ENCODE results near the gene PARP4. TPM values are rescaled to one million over a fixed set of nuclear protein-coding genes. Genes with fewer than 3 reads are reported as not detected.

PARP4 gene
- total RNA-seq, 4 donors from 2014 or later, result 136 to 161 (median 138) TPM

DNA sequence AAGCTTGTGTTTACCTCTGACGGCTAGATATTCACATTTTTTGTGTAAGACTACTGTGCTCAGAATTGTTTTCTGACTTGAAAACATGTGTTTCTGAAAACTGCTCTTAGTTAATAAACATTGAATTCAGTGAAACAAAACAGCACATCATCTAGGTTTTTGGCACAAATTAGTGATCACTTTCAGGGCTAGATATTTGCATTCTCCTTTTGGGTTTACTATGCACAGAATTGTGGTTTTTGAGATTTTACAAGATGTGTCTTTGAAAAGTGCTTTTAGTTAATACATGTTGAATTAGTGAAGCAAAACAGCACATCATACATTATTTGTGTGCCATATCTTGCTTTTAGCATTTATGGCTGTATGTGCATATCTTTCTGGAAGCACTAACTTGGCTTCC lies 8.2 kb upstream of the PARP4 start:
- DNase-seq, result no peak
- no peak for TF ChIP-seq POLR2A (IDR thresholded peaks at IDR 0.05)
- TF ChIP-seq, protein P1, sequence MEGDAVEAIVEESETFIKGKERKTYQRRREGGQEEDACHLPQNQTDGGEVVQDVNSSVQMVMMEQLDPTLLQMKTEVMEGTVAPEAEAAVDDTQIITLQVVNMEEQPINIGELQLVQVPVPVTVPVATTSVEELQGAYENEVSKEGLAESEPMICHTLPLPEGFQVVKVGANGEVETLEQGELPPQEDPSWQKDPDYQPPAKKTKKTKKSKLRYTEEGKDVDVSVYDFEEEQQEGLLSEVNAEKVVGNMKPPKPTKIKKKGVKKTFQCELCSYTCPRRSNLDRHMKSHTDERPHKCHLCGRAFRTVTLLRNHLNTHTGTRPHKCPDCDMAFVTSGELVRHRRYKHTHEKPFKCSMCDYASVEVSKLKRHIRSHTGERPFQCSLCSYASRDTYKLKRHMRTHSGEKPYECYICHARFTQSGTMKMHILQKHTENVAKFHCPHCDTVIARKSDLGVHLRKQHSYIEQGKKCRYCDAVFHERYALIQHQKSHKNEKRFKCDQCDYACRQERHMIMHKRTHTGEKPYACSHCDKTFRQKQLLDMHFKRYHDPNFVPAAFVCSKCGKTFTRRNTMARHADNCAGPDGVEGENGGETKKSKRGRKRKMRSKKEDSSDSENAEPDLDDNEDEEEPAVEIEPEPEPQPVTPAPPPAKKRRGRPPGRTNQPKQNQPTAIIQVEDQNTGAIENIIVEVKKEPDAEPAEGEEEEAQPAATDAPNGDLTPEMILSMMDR (IDR thresholded peaks at IDR 0.05), result no peak
- Histone ChIP-seq H3K27ac (no peak overlapping the region), H3K4me3 (no peak overlapping the region), H3K36me3 (no peaks in the 10 kb centered on the region), H3K4me1 (no peaks in the 10 kb centered on the region), H3K27me3 (no peaks in the 10 kb centered on the region), H3K9me3 (no peaks in the 10 kb centered on the region)

DNA sequence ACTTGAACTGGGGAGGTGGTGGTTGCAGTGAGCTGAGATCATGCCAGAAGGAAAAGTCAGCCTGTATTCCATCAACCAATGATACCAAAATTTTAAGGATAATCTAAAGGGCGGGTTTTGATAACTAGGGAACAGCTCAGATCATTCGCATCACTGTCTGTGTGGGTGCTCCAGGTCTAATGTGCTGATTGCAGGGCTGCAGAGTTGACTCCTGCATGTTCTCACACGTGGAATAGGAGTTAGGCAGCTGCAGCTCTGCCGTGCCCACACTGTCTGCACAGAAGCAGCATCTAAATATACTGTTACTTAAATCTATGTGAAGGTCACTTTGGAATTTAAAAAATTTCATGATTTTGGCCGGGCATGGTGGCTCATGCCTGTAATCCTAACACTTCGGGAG lies 4.3 kb upstream of the PARP4 start:
- H3K9me3 ChIP-seq, result no peaks in the 10 kb centered on the region
- H3K36me3 ChIP-seq, result no peaks in the 10 kb centered on the region
- H3K4me3 ChIP-seq, result no peak overlapping the region
- DNase-seq, result no peak
- H3K27me3 ChIP-seq, result no peaks in the 10 kb centered on the region
- TF ChIP-seq POLR2A (IDR thresholded peaks at IDR 0.05), result no peak
- TF ChIP-seq, protein P1 (IDR thresholded peaks at IDR 0.05), result no peak
- H3K27ac ChIP-seq, result no peak overlapping the region
- no peaks in the 10 kb centered on the region for H3K4me1 ChIP-seq

DNA sequence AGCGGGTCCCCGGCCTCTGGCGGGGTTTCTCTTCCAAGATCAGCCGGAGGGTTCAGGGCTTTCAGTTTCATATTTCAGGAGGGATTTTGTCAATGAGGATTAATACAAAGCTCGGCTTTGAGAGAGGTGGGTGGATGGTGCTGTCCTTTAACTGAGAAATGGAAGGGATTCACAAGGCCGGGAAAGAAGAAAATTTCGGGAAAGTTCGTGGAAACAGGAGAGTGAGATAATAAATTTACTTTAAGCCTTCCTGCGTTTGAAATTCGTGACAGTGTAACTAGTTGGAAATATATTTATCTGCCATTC lies 283 bp upstream of the PARP4 start:
- Histone ChIP-seq H3K36me3 (peaks cover 0 to 6% (median 0%) of the 10 kb centered on the region in 3 donors), H3K9me3 (no peaks in the 10 kb centered on the region), H3K4me3 (peak overlapping the region; percentile 73 to 92 (median 80)), H3K27ac (peak overlapping the region; percentile 89 to 99 (median 94)), H3K27me3 (no peaks in the 10 kb centered on the region), H3K4me1 (peaks cover 0 to 9% (median 0%) of the 10 kb centered on the region in 4 donors)
- no peak for DNase-seq
- no peak for TF ChIP-seq POLR2A (IDR thresholded peaks at IDR 0.05)
- TF ChIP-seq, protein P1 (IDR thresholded peaks at IDR 0.05), result no peak

DNA sequence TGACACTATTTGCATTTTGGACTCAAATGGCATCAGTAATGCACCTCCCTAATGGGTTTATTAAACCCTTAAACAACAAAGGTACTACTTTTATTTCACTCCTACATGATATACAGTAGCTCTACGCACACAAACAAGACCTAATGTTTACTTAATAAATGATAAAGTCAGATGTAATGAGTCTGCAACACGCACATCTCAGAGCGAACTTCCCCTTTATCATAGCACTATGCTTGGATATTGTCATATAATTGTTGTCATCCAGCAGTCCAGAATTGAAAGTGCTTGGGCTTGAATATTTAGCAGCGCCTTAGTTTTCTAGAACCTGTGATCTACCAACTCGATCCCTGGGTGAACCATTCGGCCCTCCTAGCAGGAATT lies 772 bp downstream of the PARP4 start:
- H3K4me1 ChIP-seq, result peaks cover 0 to 9% (median 0%) of the 10 kb centered on the region in 4 donors
- H3K27ac ChIP-seq, result peak overlapping the region; percentile 89 to 99 (median 94)
- peak overlapping the region; percentile 73 to 92 (median 80) for H3K4me3 ChIP-seq
- no peaks in the 10 kb centered on the region for H3K27me3 ChIP-seq
- no peaks in the 10 kb centered on the region for H3K9me3 ChIP-seq
- TF ChIP-seq, protein P1 (IDR thresholded peaks at IDR 0.05), result no peak
- peak in 1 of 2 donors; percentile 23 for TF ChIP-seq POLR2A (IDR thresholded peaks at IDR 0.05)
- H3K36me3 ChIP-seq, result peaks cover 0 to 15% (median 0%) of the 10 kb centered on the region in 3 donors
- peak in 1 of 3 donors; percentile 25 for DNase-seq

DNA sequence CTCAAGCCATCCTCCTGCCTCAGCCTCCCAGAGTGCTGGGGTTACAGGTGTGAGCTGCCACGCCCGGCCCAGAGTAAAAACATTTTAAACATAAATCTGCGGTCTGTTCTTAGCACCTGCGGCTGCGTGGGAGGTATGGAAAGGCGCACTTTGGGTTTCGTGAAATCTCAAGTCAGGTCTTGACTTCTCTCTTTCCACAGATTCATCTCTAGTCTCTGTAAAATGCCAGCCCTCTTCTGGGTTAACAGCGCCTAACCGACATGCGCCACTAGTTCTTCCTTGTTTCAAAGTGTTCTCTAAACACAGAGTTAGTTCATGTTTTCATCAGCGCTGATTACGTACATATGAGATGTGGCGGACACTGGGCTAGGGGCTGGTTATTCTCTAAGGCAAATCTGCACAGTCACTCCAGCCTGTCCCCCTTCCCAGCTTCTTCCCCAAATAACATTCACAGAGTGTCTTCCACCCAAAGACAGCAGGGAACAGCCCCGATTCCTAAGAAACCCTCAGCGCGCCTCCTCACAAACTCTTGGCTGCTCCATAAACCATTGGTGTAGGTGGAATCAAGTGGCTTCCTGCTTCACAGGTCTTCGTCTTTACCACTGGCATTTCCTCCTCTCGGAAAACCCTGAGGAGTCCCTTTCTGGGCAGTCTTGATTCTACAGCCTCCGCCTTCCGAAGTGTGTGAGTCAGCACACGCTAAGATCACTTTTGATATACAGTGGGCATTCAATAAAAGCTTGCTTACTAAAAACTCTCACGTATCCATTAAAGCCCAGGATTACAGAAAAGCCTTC lies 1.4 kb downstream of the PARP4 start:
- H3K9me3 ChIP-seq, result no peaks in the 10 kb centered on the region

More for the DNA sequence above, 1.4 kb downstream of the PARP4 start:
- Histone ChIP-seq H3K4me3 (peak overlapping the region; percentile 73 to 92 (median 80)), H3K27ac (peak overlapping the region; percentile 89 to 99 (median 94)), H3K36me3 (peaks cover 0 to 19% (median 0%) of the 10 kb centered on the region in 3 donors), H3K27me3 (no peaks in the 10 kb centered on the region), H3K4me1 (peaks cover 0 to 9% (median 0%) of the 10 kb centered on the region in 4 donors)
- peak; percentile 30 to 62 for TF ChIP-seq POLR2A (IDR thresholded peaks at IDR 0.05)
- TF ChIP-seq, protein P1 (IDR thresholded peaks at IDR 0.05), result no peak
- peak; percentile 58 to 78 (median 70) for DNase-seq

Measured in Peyer's patch (tissue), 4 donors.